ENCODE measurements around the gene KIF22. TPM values are rescaled to one million over a fixed set of nuclear protein-coding genes. Genes with fewer than 3 reads are reported as not detected.

The KIF22 gene
- total and polyA plus RNA-seq, 9 of the 15 experiments (the other 6 are each of a cell fraction or from before 2014, with no cell fraction given), result 8.7 to 232 (median 131) TPM

- FAIRE-seq, result no peak
- BruUV-seq (replicated peaks), result no TSS peak
- ChIA-PET CTCF (ENCODE audit: low intra/inter-chr PET ratio) (no interaction called here), POLR2A (interaction anchor here (0.9 kb wide), 1 partner anchor 11 kb away, joined by 3 read pairs; no protein-coding TSS in a partner anchor)
- Histone ChIP-seq H2AFZ (ENCODE audit: low read depth, low read length) (no peak overlapping the region), H3K9ac (ENCODE audit: insufficient read depth in 1 of 2, low read depth in 2 of 2, low read length in 2 of 2) (peak overlapping the region in 1 of 2 experiments; percentile 55; a peak in 1 of 4 replicates), H3K4me1 (replicated peaks in 1 of 2; ENCODE audit: control insufficient read depth in 2 of 2, insufficient read depth in 2 of 2, low read length in 2 of 2) (peaks cover 0 to 18% of the 10 kb centered on the region in 2 experiments; a peak in 4 of 5 replicates), H3K9me1 (ENCODE audit: control insufficient read depth, insufficient read depth, low read length) (no peaks in the 10 kb centered on the region), H3K36me3 (ENCODE audit: control insufficient read depth, insufficient read depth, low read length) (no peaks in the 10 kb centered on the region), H3K27me3 (ENCODE audit: control insufficient read depth in 2 of 2, insufficient read depth in 2 of 2, low read length in 2 of 2) (no peaks in the 10 kb centered on the region), H3K4me2 (ENCODE audit: insufficient read depth, low read length) (no peak overlapping the region), H3K27ac (ENCODE audit: extremely low read depth, low read depth, low read length) (no peak overlapping the region), H3K9me3 (replicated peaks; ENCODE audit: control insufficient read depth, insufficient read depth, low read depth, low read length) (no peaks in the 10 kb centered on the region), H3K4me3 (no peak overlapping the region), H3K79me2 (ENCODE audit: control insufficient read depth, insufficient read depth, low read length) (no peaks in the 10 kb centered on the region), H4K20me1 (replicated peaks; ENCODE audit: control insufficient read depth, insufficient read depth, low read length) (no peaks in the 10 kb centered on the region)
- ATAC-seq, result no peak
- WGBS (ENCODE audit: insufficient coverage, low coverage, missing lambda C conversion rate), result 33% methylated on average over 5 of the region's 5 CpGs
- intact Hi-C loops (cut with micrococcal nuclease), result no loop called here
- TF ChIP-seq NUFIP1 (IDR thresholded peaks at IDR 0.05; ENCODE audit: partially characterized antibody) (no peak), HMG20B (CRISPR knock-in tag; IDR thresholded peaks at IDR 0.05) (no peak), GATAD2A (IDR thresholded peaks at IDR 0.05) (no peak), PYGO2 (tag; IDR thresholded peaks at IDR 0.05) (no peak), ESRRB (CRISPR knock-in tag; IDR thresholded peaks at IDR 0.05; ENCODE audit: borderline replicate concordance) (no peak), FOSL1 (tag; conservative IDR thresholded peaks at IDR 0.05) (no peak), SIX5 (IDR thresholded peaks at IDR 0.05; ENCODE audit: borderline replicate concordance in 1 of 2, insufficient read depth in 1 of 2, low read depth in 1 of 2, low read length in 2 of 2) (no peak), EWSR1 (IDR thresholded peaks at IDR 0.05; ENCODE audit: borderline replicate concordance, low read depth, partially characterized antibody) (no peak), ZNF444 (CRISPR knock-in tag; IDR thresholded peaks at IDR 0.05) (no peak)
- in situ Hi-C loops (cut with MboI), result no loop called here
- DNase-seq (ENCODE audit: extremely low read depth in 1 of 4, low spot score in 3 of 4), result no peak
These were observed 47.1 kb upstream of the KIF22 start for GRCh38 chr16:29743475-29743826.

Measured in K562 (cell line).